Chondrocyte (in vitro differentiated cells): Measurements from ENCODE around the gene ALDH1A2. TPM values are rescaled to one million over a fixed set of nuclear protein-coding genes. Genes with fewer than 3 reads are reported as not detected.
"Not testable (repeated sequence)": the region's sequence is repeated elsewhere in the genome, so short reads cannot be mapped to it uniquely, and the experiment has no call there.

ENCODE experiments used
- DNase-seq: peaks from one replicate; pipeline ENCODE4 v3.0.0; 2021; ENCODE audit warnings: mixed read lengths, low spot score
- H3K27ac Mint-ChIP-seq: one replicate; pipeline ENCODE4 v1.8.0; 2021; ENCODE audit warnings: mild to moderate bottlenecking, moderate library complexity, mixed read lengths; ENCODE audit not compliant: unreplicated experiment
- H3K27me3 Mint-ChIP-seq: 2 replicates; pipeline ENCODE4 v1.8.0; 2021; ENCODE audit warnings: low read depth, mixed read lengths
- H3K36me3 Mint-ChIP-seq: 2 replicates; pipeline ENCODE4 v1.8.0; 2021; ENCODE audit warnings: low read depth, mixed read lengths
- H3K4me1 Mint-ChIP-seq: 2 replicates; pipeline ENCODE4 v1.8.0; 2021; ENCODE audit warnings: low read depth, mild to moderate bottlenecking, mixed read lengths
- H3K4me3 Mint-ChIP-seq: one replicate; pipeline ENCODE4 v1.8.0; 2021; ENCODE audit warnings: mild to moderate bottlenecking, moderate library complexity, mixed read lengths; ENCODE audit not compliant: unreplicated experiment
- H3K9me3 Mint-ChIP-seq: 2 replicates; pipeline ENCODE4 v1.8.0; 2021; ENCODE audit warnings: low read depth, mixed read lengths
- total RNA-seq: library from RNA; stranded (reverse); gene quantifications from 3 replicates; pipeline ENCODE4 v1.2.1, GENCODE V29; 2021
- TF ChIP-seq, protein P1 (sequence below): fragments of 200-600 bp; sonication (generic); IDR thresholded peaks from 2 replicates; pipeline ENCODE4 v1.5.0; 2021; ENCODE audit warnings: antibody characterized with exemption, mild to moderate bottlenecking, moderate library complexity

ALDH1A2 gene
- total RNA-seq, 1 donor from 2014 or later: not detected

DNA sequence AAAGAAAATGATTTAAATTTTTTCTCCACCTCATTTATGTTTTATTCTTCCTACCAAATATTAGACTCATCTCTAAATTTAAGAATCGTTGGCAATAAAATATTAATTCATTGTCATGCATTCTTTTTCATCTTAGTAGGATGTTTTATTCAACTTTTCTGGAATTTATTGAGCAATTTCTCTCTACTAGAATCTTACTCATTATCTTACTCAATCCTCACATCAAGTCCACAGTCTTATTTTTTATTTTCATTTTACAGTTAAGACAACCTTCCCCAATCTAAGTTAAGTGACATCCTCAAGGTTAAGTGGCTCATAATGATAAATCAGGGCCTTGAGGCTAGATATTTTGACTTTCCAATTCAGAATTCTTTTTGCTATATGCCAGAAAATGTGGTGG, 15.9 kb upstream of the ALDH1A2 start:
- Mint-ChIP-seq H3K27me3 (peaks cover 22% of the 10 kb centered on the region), H3K9me3 (no peaks in the 10 kb centered on the region), H3K27ac (no peak overlapping the region), H3K36me3 (no peaks in the 10 kb centered on the region), H3K4me3 (no peak overlapping the region), H3K4me1 (no peaks in the 10 kb centered on the region)
- DNase-seq: no peak
- TF ChIP-seq, protein P1, sequence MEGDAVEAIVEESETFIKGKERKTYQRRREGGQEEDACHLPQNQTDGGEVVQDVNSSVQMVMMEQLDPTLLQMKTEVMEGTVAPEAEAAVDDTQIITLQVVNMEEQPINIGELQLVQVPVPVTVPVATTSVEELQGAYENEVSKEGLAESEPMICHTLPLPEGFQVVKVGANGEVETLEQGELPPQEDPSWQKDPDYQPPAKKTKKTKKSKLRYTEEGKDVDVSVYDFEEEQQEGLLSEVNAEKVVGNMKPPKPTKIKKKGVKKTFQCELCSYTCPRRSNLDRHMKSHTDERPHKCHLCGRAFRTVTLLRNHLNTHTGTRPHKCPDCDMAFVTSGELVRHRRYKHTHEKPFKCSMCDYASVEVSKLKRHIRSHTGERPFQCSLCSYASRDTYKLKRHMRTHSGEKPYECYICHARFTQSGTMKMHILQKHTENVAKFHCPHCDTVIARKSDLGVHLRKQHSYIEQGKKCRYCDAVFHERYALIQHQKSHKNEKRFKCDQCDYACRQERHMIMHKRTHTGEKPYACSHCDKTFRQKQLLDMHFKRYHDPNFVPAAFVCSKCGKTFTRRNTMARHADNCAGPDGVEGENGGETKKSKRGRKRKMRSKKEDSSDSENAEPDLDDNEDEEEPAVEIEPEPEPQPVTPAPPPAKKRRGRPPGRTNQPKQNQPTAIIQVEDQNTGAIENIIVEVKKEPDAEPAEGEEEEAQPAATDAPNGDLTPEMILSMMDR: no peak

DNA sequence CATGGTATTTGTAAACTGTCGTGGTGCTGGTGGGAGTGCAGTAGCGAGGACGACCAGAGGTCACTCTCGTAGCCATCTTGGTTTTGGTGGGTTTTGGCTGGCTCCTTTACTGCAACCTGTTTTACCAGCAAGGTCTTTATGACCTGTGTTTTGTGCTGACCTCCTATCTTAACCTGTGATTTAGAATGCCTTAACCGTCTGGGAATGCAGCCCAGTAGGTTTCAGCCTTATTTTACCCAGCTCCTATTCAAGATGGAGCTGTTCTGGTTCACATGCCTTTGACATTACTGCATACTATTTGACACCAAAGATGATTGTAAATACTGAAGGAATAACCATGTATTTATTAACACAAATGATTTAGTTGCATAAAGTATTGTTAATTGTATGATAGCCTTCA, 15.4 kb upstream of the ALDH1A2 start:
- not testable (repeated sequence) for H3K4me1 Mint-ChIP-seq, H3K36me3 Mint-ChIP-seq, H3K9me3 Mint-ChIP-seq, H3K27ac Mint-ChIP-seq, H3K4me3 Mint-ChIP-seq, DNase-seq
- peaks cover 22% of the 10 kb centered on the region for H3K27me3 Mint-ChIP-seq

DNA sequence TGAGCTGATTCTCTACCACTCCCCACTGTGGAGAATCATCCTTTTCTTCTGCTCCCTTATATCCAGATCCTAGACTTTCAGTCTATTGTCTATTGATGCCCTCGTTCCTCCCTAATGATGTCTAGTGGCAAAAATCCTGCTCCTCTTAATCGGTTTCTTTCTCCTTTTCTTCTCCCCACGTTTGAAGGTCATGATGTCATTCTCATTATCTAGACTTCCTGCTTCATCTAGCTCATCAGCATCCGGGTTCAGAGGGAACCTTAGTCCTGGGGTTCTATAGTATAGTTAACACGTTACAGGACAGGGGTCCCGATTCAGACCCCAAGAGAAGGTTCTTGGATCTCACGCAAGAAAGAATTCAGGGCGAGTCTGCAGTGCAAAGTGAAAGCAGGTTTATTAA, 14.9 kb upstream of the ALDH1A2 start:
- H3K4me3 Mint-ChIP-seq: no peak overlapping the region
- H3K9me3 Mint-ChIP-seq: no peaks in the 10 kb centered on the region
- H3K27me3 Mint-ChIP-seq: peaks cover 21% of the 10 kb centered on the region
- H3K4me1 Mint-ChIP-seq: no peaks in the 10 kb centered on the region
- no peak overlapping the region for H3K27ac Mint-ChIP-seq
- H3K36me3 Mint-ChIP-seq: no peaks in the 10 kb centered on the region
- DNase-seq: no peak
- TF ChIP-seq, protein P1: no peak

DNA sequence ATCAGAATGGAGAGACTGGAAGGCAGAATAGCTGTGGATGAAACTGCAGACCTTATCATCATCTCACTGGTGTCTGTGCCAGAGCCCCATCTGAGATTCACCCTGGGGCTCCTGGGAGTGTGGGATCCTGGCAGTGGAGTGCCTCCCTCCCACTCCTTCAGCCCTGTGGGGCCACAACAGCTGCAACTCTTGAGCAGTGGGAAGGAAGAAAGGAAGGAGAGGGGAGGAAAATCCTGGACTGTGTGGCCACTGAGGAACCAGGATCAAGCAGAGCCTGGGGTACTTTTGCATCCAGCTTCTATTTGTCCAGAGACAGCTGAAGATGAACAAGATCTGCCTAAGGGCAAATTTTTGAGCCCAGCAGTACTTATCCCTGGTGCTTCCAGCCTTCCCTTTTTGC, 13.1 kb upstream of the ALDH1A2 start:
- Mint-ChIP-seq H3K4me3 (no peak overlapping the region), H3K9me3 (no peaks in the 10 kb centered on the region), H3K27ac (no peak overlapping the region), H3K4me1 (no peaks in the 10 kb centered on the region), H3K27me3 (peaks cover 25% of the 10 kb centered on the region), H3K36me3 (no peaks in the 10 kb centered on the region)
- TF ChIP-seq, protein P1: no peak
- no peak for DNase-seq

DNA sequence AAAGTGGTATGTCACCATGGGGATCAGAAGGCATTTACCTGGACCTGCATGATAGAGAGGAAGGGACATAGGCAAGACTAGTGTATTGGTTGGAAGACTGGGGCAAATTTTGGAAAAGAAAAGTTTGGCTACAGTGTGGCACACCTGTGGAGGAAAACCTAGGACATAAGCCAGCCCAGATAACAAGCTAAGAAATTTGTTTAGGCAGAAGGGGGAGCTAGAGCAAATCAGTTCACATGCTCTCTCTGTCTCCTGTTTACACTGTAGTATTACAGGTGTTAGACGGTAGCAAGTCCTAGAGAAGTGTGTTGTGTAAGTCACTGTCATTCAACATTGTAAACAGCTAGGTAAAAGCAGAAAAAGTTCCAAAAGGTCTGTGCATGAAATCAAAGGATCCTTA, 11.9 kb upstream of the ALDH1A2 start:
- Mint-ChIP-seq H3K4me1 (no peaks in the 10 kb centered on the region), H3K27ac (no peak overlapping the region), H3K36me3 (no peaks in the 10 kb centered on the region), H3K4me3 (no peak overlapping the region), H3K27me3 (peaks cover 34% of the 10 kb centered on the region), H3K9me3 (no peaks in the 10 kb centered on the region)
- DNase-seq: no peak
- TF ChIP-seq, protein P1: peak; percentile 36

DNA sequence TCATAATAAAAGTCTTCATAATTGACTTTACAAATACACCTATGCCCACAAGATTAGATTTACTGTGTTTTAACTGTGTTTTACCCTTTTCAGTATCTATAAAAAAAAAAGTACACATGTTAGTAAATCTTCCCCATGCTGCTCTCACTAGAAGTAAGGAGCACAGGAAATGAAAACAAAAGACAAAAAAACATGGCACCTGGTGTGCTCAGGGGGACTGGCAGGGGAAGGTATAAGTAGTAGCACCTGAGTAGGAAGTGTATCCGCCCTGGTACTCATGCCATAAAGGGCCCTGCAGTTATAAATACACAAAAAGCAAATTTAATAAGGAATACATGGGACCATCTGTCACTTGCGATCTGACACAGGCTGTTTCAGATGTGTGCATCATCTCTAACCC, 8.9 kb upstream of the ALDH1A2 start:
- Mint-ChIP-seq H3K27ac (no peak overlapping the region), H3K9me3 (no peaks in the 10 kb centered on the region), H3K4me1 (no peaks in the 10 kb centered on the region), H3K27me3 (peaks cover 42% of the 10 kb centered on the region), H3K36me3 (no peaks in the 10 kb centered on the region), H3K4me3 (no peak overlapping the region)
- TF ChIP-seq, protein P1: no peak
- DNase-seq: no peak
